Breast epithelium (tissue), 3 donors: Measurements from ENCODE around the gene SLC38A6.

Experiments used
- CTCF ChIP-seq, 3 donors: fragments of 450-650 bp; IDR thresholded peaks; one replicate each; pipeline ENCODE4 v1.5.1; 2016 to 2017; ENCODE audit warnings: antibody characterized with exemption in 3 of 3, mild to moderate bottlenecking in 3 of 3, moderate library complexity in 3 of 3
- POLR2A ChIP-seq: fragments of 450-650 bp; IDR thresholded peaks from one replicate; pipeline ENCODE4 v1.6.1; 2016; ENCODE audit warnings: antibody characterized with exemption, mild to moderate bottlenecking, moderate library complexity

- TF ChIP-seq CTCF (IDR thresholded peaks at IDR 0.05) (no peak), POLR2A (no peak)
Observed at GRCh38 chr14:61099216-61099835, 118.3 kb downstream of the SLC38A6 start.
